NCI-H345 (cell line): Measurements from ENCODE around the gene SLC40A1.

Experiments
- DNase-seq: peaks from one replicate; lab custom pipeline; 2025; lab: John Stamatoyannopoulos, UW

SLC40A1 gene

GRCh38 chr2:189511210-189511959 is 69.2 kb downstream of the SLC40A1 start:
- DNase-seq = no peak
